Neuronal stem cell (in vitro differentiated cells): ENCODE results near the gene AFF4.
A peak's percentile ranks its signal among the peaks of the same experiment; 100 is the strongest.

ENCODE experiments used
- DNase-seq: peaks from one replicate; pipeline ENCODE4 v3.0.0-alpha.2; 2013; ENCODE audit warnings: low spot score
- H2AFZ ChIP-seq: one replicate; pipeline ENCODE4 v1.6.1; 2013; ENCODE audit warnings: mild to moderate bottlenecking, low read length, inconsistent platforms
- H2AK5ac ChIP-seq: 2 replicates; pipeline ENCODE4 v1.6.1; 2013; ENCODE audit warnings: low read depth, mild to moderate bottlenecking, inconsistent platforms, low read length, moderate library complexity, mixed read lengths
- H2BK120ac ChIP-seq: 2 replicates; pipeline ENCODE4 v1.6.1; 2013; ENCODE audit warnings: low read depth, mild to moderate bottlenecking, inconsistent platforms, low read length, moderate library complexity, mixed read lengths
- H2BK12ac ChIP-seq: one replicate; pipeline ENCODE4 v1.6.1; 2013; ENCODE audit warnings: low read length, inconsistent platforms
- H2BK15ac ChIP-seq: 2 replicates; pipeline ENCODE4 v1.6.1; 2013; ENCODE audit warnings: mild to moderate bottlenecking, low read length, inconsistent platforms, mixed read lengths
- H2BK5ac ChIP-seq: one replicate; pipeline ENCODE4 v1.6.1; 2013; ENCODE audit warnings: inconsistent platforms, mild to moderate bottlenecking, low read length, moderate library complexity
- H3K14ac ChIP-seq: one replicate; pipeline ENCODE4 v1.6.1; 2013; ENCODE audit warnings: low read length, inconsistent platforms
- H3K18ac ChIP-seq: 2 replicates; pipeline ENCODE4 v1.6.1; 2013; ENCODE audit warnings: low read length, inconsistent platforms
- H3K23ac ChIP-seq: 2 replicates; pipeline ENCODE4 v1.6.1; 2013; ENCODE audit warnings: low read depth, mild to moderate bottlenecking, mixed read lengths, low read length, inconsistent platforms; ENCODE audit not compliant: poor library complexity
- H3K27ac ChIP-seq: replicated peaks from 3 replicates; pipeline ENCODE4 v1.5.1; 2013; ENCODE audit warnings: low read length, inconsistent platforms
- H3K27me3 ChIP-seq, 3 experiments: 2 replicates each; pipeline ENCODE4 v1.6.1; 2013; ENCODE audit warnings: low read length in 3 of 3, mild to moderate bottlenecking in 2 of 3, inconsistent platforms in 1 of 3, low read depth in 1 of 3, mixed read lengths in 1 of 3, moderate library complexity in 1 of 3; ENCODE audit not compliant: control insufficient read depth in 3 of 3, insufficient read depth in 3 of 3
- H3K36me3 ChIP-seq, 2 donors: replicated peaks in 1 of 2; 2 replicates each; pipeline ENCODE4 v1.6.1; 2013; ENCODE audit warnings: low read length in 2 of 2; ENCODE audit not compliant: control insufficient read depth in 2 of 2, insufficient read depth in 2 of 2
- H3K4ac ChIP-seq: 2 replicates; pipeline ENCODE4 v1.6.1; 2013; ENCODE audit warnings: inconsistent platforms, mild to moderate bottlenecking, low read length, moderate library complexity
- H3K4me1 ChIP-seq, 2 donors: 1 replicate in 1 of 2; 2 replicates in 1 of 2; pipeline ENCODE4 v1.6.1; 2013; ENCODE audit warnings: low read length in 2 of 2, low read depth in 1 of 2; ENCODE audit not compliant: control insufficient read depth in 2 of 2, insufficient read depth in 1 of 2
- H3K4me2 ChIP-seq: one replicate; pipeline ENCODE4 v1.6.1; 2013; ENCODE audit warnings: mild to moderate bottlenecking, low read length, inconsistent platforms; ENCODE audit not compliant: insufficient read depth, poor library complexity, severe bottlenecking
- H3K4me3 ChIP-seq, 2 donors: 2 replicates each; pipeline ENCODE4 v1.5.1; 2013; ENCODE audit warnings: low read length in 2 of 2, mild to moderate bottlenecking in 2 of 2, inconsistent platforms in 1 of 2, moderate library complexity in 1 of 2
- H3K79me1 ChIP-seq: one replicate; pipeline ENCODE4 v1.6.1; 2013; ENCODE audit warnings: low read depth, mild to moderate bottlenecking, inconsistent platforms, low read length, moderate library complexity
- H3K9ac ChIP-seq: one replicate; pipeline ENCODE4 v1.6.1; 2013; ENCODE audit warnings: mild to moderate bottlenecking, low read depth, low read length, inconsistent platforms; ENCODE audit not compliant: poor library complexity
- H3K9me3 ChIP-seq, 2 donors: replicated peaks in 1 of 2; 2 replicates each; pipeline versions ENCODE3 to v1.6.1; 2013; ENCODE audit warnings: low read length in 2 of 2, mild to moderate bottlenecking in 2 of 2, inconsistent platforms in 1 of 2, low read depth in 1 of 2, mixed read lengths in 1 of 2, moderate library complexity in 1 of 2; ENCODE audit not compliant: control insufficient read depth in 2 of 2, insufficient read depth in 1 of 2
- H4K8ac ChIP-seq: one replicate; pipeline ENCODE4 v1.6.1; 2013; ENCODE audit warnings: low read depth, mild to moderate bottlenecking, inconsistent platforms, low read length, moderate library complexity
- H4K91ac ChIP-seq: one replicate; pipeline ENCODE4 v1.6.1; 2013; ENCODE audit warnings: low read length, low read depth, mild to moderate bottlenecking, inconsistent platforms; ENCODE audit not compliant: poor library complexity
- WGBS, 2 donors: extraction: QIAGEN DNeasy Blood & Tissue Kit; methylation state at CpG; one replicate each; pipeline ENCODE4 v1.1.7; 2013; ENCODE audit warnings: missing lambda C conversion rate in 2 of 2, mixed read lengths in 1 of 2; ENCODE audit not compliant: insufficient read length in 2 of 2, insufficient replicate concordance in 1 of 2; ENCODE audit errors: extremely low coverage in 2 of 2; 5-methylcytosine and 5-hydroxymethylcytosine counted together

Gene AFF4

DNA sequence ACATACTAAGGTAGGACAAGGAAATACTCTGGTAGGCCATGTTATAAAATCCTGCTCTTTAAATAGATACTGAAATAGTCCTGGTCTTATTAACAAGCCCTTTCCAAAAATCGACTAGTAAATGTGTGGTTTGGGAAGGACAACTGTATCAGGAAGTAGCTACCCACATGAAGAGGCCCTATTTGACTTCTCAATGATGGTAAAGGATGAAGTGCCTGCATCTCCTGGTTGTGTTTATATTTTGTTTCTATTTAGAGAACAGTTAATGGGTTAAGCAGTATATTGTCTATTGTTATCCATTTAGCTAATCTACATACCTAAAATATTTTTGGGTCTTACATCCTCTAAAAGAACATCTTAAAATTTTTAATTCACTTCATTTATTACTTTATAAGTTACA, 109.6 kb downstream of the AFF4 start:
- no peak overlapping the region for H3K4me3 ChIP-seq

DNA sequence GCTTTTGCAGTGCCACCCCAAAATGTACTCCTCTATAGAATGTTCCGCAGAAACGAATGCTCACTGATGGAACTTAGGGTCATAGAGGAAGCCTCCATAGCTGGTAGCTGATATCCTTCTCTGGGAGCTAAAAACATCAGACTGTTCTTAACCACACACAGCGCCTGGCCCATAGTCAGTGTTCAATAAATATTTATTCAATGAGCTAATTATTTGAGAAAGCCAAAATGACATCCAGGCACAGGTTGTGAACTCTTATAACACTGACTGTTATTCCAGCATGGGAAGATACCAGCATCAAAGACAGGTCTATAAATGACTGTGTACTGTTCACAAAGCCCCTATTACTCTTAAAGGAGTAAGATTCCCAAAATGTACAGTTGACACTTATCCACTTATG, 110.1 kb downstream of the AFF4 start:
- no CpG with 5 or more reads among the region's 3 CpGs for WGBS, 2 donors
- Histone ChIP-seq H3K79me1 (no peaks in the 10 kb centered on the region), H3K9me3 (no peaks in the 10 kb centered on the region), H3K4me3 (no peak overlapping the region), H3K14ac (no peak overlapping the region), H3K4me2 (no peak overlapping the region), H2AFZ (no peak overlapping the region), H3K9ac (no peak overlapping the region), H3K36me3 (no peaks in the 10 kb centered on the region), H3K4ac (no peak overlapping the region), H3K23ac (no peak overlapping the region), H2BK5ac (no peak overlapping the region), H2BK15ac (no peak overlapping the region), H2BK120ac (no peak overlapping the region), H3K18ac (no peak overlapping the region), H2BK12ac (no peak overlapping the region), H3K4me1 (no peaks in the 10 kb centered on the region), H4K91ac (no peak overlapping the region), H3K27ac (no peak overlapping the region), H3K27me3 (peaks cover 0 to 24% (median 0%) of the 10 kb centered on the region in 3 experiments), H2AK5ac (no peak overlapping the region), H4K8ac (no peak overlapping the region)
- DNase-seq: no peak

More for the DNA sequence above, 109.6 kb downstream of the AFF4 start:
- Histone ChIP-seq H3K9ac (no peak overlapping the region), H4K8ac (no peak overlapping the region), H2AK5ac (no peak overlapping the region), H3K36me3 (no peaks in the 10 kb centered on the region), H2BK12ac (no peak overlapping the region), H3K27ac (no peak overlapping the region), H3K27me3 (peaks cover 0 to 22% (median 0%) of the 10 kb centered on the region in 3 experiments), H3K4ac (no peak overlapping the region), H3K9me3 (no peaks in the 10 kb centered on the region), H3K18ac (no peak overlapping the region), H3K14ac (no peak overlapping the region), H2AFZ (no peak overlapping the region), H3K23ac (no peak overlapping the region), H4K91ac (no peak overlapping the region), H2BK15ac (no peak overlapping the region), H2BK5ac (no peak overlapping the region), H3K4me1 (no peaks in the 10 kb centered on the region), H2BK120ac (no peak overlapping the region), H3K4me2 (no peak overlapping the region), H3K79me1 (no peaks in the 10 kb centered on the region)
- no CpG with 5 or more reads among the region's 1 CpG for WGBS, 2 donors
- DNase-seq: no peak

GRCh38 chr5:132850066-132850465, 113.4 kb downstream of the AFF4 start:
- peaks cover 0 to 26% (median 0%) of the 10 kb centered on the region in 3 experiments for H3K27me3 ChIP-seq
- H2BK5ac ChIP-seq: no peak overlapping the region
- no peak overlapping the region for H3K23ac ChIP-seq
- no peaks in the 10 kb centered on the region for H3K36me3 ChIP-seq
- peak overlapping the region; percentile 44 for H2AFZ ChIP-seq
- H3K79me1 ChIP-seq: no peaks in the 10 kb centered on the region
- no peak overlapping the region for H2BK15ac ChIP-seq
- no peak overlapping the region for H3K9ac ChIP-seq
- H3K4me2 ChIP-seq: no peak overlapping the region
- H4K8ac ChIP-seq: no peak overlapping the region
- no peak overlapping the region for H2BK120ac ChIP-seq
- H3K27ac ChIP-seq: no peak overlapping the region
- H3K4ac ChIP-seq: no peak overlapping the region
- no peak overlapping the region for H2AK5ac ChIP-seq
- H3K14ac ChIP-seq: no peak overlapping the region
- H4K91ac ChIP-seq: no peak overlapping the region
- H3K18ac ChIP-seq: no peak overlapping the region
- no peaks in the 10 kb centered on the region for H3K4me1 ChIP-seq
- DNase-seq: no peak
- WGBS, 2 donors: no CpG with 5 or more reads among the region's 2 CpGs
- H3K4me3 ChIP-seq: no peak overlapping the region
- H2BK12ac ChIP-seq: no peak overlapping the region
- H3K9me3 ChIP-seq: no peaks in the 10 kb centered on the region

- no peak for DNase-seq
- no CpG with 5 or more reads among the region's 1 CpG for WGBS, 2 donors
- no peak overlapping the region for H3K23ac ChIP-seq
- peaks cover 0 to 27% (median 0%) of the 10 kb centered on the region in 3 experiments for H3K27me3 ChIP-seq
- no peak overlapping the region for H3K27ac ChIP-seq
- H2AK5ac ChIP-seq: no peak overlapping the region
- no peak overlapping the region for H2AFZ ChIP-seq
- no peak overlapping the region for H2BK12ac ChIP-seq
- no peak overlapping the region for H4K91ac ChIP-seq
- no peaks in the 10 kb centered on the region for H3K36me3 ChIP-seq
- no peak overlapping the region for H3K9ac ChIP-seq
- H3K4ac ChIP-seq: no peak overlapping the region
- H3K14ac ChIP-seq: no peak overlapping the region
- H2BK5ac ChIP-seq: no peak overlapping the region
- no peak overlapping the region for H4K8ac ChIP-seq
- no peaks in the 10 kb centered on the region for H3K9me3 ChIP-seq
- no peaks in the 10 kb centered on the region for H3K4me1 ChIP-seq
- H2BK120ac ChIP-seq: no peak overlapping the region
- H3K18ac ChIP-seq: no peak overlapping the region
- H3K4me2 ChIP-seq: no peak overlapping the region
- no peaks in the 10 kb centered on the region for H3K79me1 ChIP-seq
- no peak overlapping the region for H3K4me3 ChIP-seq
- H2BK15ac ChIP-seq: no peak overlapping the region
These were observed 114.1 kb downstream of the AFF4 start for GRCh38 chr5:132849347-132849746.
